Measurements from ENCODE around the gene PPIL4. TPM values are rescaled to one million over a fixed set of nuclear protein-coding genes. Genes with fewer than 3 reads are reported as not detected.

The PPIL4 gene
- total and polyA plus RNA-seq, 10 of the 15 experiments (the other 5 are each of a cell fraction or from before 2014, with no cell fraction given), result 8.0 to 28.4 (median 24.3) TPM

DNA sequence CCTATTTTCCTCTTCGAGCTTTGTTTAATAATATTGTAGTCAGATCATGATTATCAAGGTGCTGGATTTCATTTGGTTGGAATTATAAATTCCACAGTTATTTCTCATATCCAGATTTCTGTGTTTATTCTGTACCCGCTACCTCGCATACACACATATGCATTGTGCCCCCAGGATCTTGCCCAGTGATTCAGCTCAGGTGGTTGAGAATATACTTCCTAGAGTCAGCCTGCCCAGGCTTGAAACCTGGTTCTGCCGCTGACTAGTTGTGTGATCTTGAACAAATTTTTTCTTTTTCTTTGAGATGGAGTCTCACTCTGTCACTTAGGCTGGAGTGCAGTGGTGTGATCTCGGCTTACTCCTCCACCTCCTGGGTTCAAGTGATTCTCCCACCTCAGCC lies 35.0 kb upstream of the PPIL4 start:
- ChIA-PET RAD21 (ENCODE audit: unreplicated experiment) (no interaction called here), POLR2A (interaction anchor here (0.7 to 1.1 kb wide), 2 partner anchors 9 to 13 kb away, joined by 3 to 4 read pairs; no protein-coding TSS in a partner anchor), SMC1A (ENCODE audit: uncharacterized antibody, unreplicated experiment) (interaction anchor here (1.3 to 1.8 kb wide), 2 partner anchors 10 to 14 kb away, joined by 5 to 6 read pairs; no protein-coding TSS in a partner anchor), CTCF (interaction anchor here (1.7 kb wide), 1 partner anchor 11 kb away, joined by 5 read pairs; no protein-coding TSS in a partner anchor)
- no peaks in the 10 kb centered on the region for H3K27me3 ChIP-seq (replicated peaks in 1 of 2; ENCODE audit: control insufficient read depth in 2 of 2, insufficient read depth in 2 of 2, low read length in 1 of 2)
- intact Hi-C loops (cut with micrococcal nuclease; ENCODE audit: unreplicated experiment) (no loop called here), in situ Hi-C loops (cut with MboI) (no loop called here)
- ATAC-seq (no peak), DNase-seq (ENCODE audit: low read depth, low spot score) (no peak), FAIRE-seq (no peak)
- WGBS (ENCODE audit: insufficient coverage, insufficient replicate concordance, low lambda C conversion rate, missing lambda C conversion rate), result 98% methylated on average over 5 of the region's 5 CpGs
- no peaks in the 10 kb centered on the region for H3K4me1 ChIP-seq (ENCODE audit: control insufficient read depth, insufficient read depth, low read length)
- H3K9me3 ChIP-seq (replicated peaks; ENCODE audit: control insufficient read depth, insufficient read depth, low read length), result no peaks in the 10 kb centered on the region
- H3K9ac ChIP-seq (ENCODE audit: control insufficient read depth, insufficient read depth, low read length), result no peak overlapping the region
- no peak overlapping the region for H3K4me2 ChIP-seq (ENCODE audit: control insufficient read depth, insufficient read depth)
- no TSS peak for BruUV-seq (replicated peaks)
- H3K4me3 ChIP-seq, result no peak overlapping the region
- H2AFZ ChIP-seq (ENCODE audit: control insufficient read depth, low read depth, low read length), result no peak overlapping the region
- H3K36me3 ChIP-seq (ENCODE audit: control insufficient read depth in 2 of 2, insufficient read depth in 2 of 2, low read length in 1 of 2), result peaks cover 8 to 39% of the 10 kb centered on the region in 2 experiments
- H3K79me2 ChIP-seq (ENCODE audit: control insufficient read depth, insufficient read depth, low read length), result peaks cover 3% of the 10 kb centered on the region
- H3K27ac ChIP-seq (ENCODE audit: control insufficient read depth, insufficient read depth), result no peak overlapping the region
- H4K20me1 ChIP-seq (ENCODE audit: control insufficient read depth, insufficient read depth), result no peaks in the 10 kb centered on the region; the same call in 1 of the 2 replicates
- TF ChIP-seq RUNX3 (IDR thresholded peaks at IDR 0.05; ENCODE audit: low read length) (no peak), GATAD2B (conservative IDR thresholded peaks at IDR 0.05; ENCODE audit: low read depth) (no peak), JUNB (IDR thresholded peaks at IDR 0.05) (no peak), ZNF207 (IDR thresholded peaks at IDR 0.05; ENCODE audit: borderline replicate concordance) (no peak), RAD21 (IDR thresholded peaks at IDR 0.05; ENCODE audit: insufficient read depth, low read depth, low read length) (no peak), EED (IDR thresholded peaks at IDR 0.05; ENCODE audit: low read depth) (no peak), HDGF (IDR thresholded peaks at IDR 0.05) (no peak), NR2C2 (IDR thresholded peaks at IDR 0.05; ENCODE audit: borderline replicate concordance, control insufficient read depth, insufficient read length, low read depth) (no peak), NRF1 (conservative IDR thresholded peaks at IDR 0.05; ENCODE audit: low read depth, low read length) (no peak), CHD2 (IDR thresholded peaks at IDR 0.05; ENCODE audit: borderline replicate concordance, low read depth, low read length) (no peak), RCOR1 (conservative IDR thresholded peaks at IDR 0.05; ENCODE audit: low read depth, low read length) (no peak), SUPT20H (IDR thresholded peaks at IDR 0.05; ENCODE audit: borderline replicate concordance, control insufficient read depth, low read depth, low read length) (no peak)
- TF ChIP-seq, protein P1, sequence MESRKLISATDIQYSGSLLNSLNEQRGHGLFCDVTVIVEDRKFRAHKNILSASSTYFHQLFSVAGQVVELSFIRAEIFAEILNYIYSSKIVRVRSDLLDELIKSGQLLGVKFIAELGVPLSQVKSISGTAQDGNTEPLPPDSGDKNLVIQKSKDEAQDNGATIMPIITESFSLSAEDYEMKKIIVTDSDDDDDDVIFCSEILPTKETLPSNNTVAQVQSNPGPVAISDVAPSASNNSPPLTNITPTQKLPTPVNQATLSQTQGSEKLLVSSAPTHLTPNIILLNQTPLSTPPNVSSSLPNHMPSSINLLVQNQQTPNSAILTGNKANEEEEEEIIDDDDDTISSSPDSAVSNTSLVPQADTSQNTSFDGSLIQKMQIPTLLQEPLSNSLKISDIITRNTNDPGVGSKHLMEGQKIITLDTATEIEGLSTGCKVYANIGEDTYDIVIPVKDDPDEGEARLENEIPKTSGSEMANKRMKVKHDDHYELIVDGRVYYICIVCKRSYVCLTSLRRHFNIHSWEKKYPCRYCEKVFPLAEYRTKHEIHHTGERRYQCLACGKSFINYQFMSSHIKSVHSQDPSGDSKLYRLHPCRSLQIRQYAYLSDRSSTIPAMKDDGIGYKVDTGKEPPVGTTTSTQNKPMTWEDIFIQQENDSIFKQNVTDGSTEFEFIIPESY (IDR thresholded peaks at IDR 0.05), result no peak
- TF ChIP-seq, protein P2, sequence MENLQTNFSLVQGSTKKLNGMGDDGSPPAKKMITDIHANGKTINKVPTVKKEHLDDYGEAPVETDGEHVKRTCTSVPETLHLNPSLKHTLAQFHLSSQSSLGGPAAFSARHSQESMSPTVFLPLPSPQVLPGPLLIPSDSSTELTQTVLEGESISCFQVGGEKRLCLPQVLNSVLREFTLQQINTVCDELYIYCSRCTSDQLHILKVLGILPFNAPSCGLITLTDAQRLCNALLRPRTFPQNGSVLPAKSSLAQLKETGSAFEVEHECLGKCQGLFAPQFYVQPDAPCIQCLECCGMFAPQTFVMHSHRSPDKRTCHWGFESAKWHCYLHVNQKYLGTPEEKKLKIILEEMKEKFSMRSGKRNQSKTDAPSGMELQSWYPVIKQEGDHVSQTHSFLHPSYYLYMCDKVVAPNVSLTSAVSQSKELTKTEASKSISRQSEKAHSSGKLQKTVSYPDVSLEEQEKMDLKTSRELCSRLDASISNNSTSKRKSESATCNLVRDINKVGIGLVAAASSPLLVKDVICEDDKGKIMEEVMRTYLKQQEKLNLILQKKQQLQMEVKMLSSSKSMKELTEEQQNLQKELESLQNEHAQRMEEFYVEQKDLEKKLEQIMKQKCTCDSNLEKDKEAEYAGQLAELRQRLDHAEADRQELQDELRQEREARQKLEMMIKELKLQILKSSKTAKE (IDR thresholded peaks at IDR 0.05; ENCODE audit: low read depth, poor library complexity, severe bottlenecking), result no peak
- TF ChIP-seq, protein P3, sequence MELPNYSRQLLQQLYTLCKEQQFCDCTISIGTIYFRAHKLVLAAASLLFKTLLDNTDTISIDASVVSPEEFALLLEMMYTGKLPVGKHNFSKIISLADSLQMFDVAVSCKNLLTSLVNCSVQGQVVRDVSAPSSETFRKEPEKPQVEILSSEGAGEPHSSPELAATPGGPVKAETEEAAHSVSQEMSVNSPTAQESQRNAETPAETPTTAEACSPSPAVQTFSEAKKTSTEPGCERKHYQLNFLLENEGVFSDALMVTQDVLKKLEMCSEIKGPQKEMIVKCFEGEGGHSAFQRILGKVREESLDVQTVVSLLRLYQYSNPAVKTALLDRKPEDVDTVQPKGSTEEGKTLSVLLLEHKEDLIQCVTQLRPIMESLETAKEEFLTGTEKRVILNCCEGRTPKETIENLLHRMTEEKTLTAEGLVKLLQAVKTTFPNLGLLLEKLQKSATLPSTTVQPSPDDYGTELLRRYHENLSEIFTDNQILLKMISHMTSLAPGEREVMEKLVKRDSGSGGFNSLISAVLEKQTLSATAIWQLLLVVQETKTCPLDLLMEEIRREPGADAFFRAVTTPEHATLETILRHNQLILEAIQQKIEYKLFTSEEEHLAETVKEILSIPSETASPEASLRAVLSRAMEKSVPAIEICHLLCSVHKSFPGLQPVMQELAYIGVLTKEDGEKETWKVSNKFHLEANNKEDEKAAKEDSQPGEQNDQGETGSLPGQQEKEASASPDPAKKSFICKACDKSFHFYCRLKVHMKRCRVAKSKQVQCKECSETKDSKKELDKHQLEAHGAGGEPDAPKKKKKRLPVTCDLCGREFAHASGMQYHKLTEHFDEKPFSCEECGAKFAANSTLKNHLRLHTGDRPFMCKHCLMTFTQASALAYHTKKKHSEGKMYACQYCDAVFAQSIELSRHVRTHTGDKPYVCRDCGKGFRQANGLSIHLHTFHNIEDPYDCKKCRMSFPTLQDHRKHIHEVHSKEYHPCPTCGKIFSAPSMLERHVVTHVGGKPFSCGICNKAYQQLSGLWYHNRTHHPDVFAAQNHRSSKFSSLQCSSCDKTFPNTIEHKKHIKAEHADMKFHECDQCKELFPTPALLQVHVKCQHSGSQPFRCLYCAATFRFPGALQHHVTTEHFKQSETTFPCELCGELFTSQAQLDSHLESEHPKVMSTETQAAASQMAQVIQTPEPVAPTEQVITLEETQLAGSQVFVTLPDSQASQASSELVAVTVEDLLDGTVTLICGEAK (IDR thresholded peaks at IDR 0.05; ENCODE audit: borderline replicate concordance), result no peak
